ENCODE data around the gene DGCR2. TPM values are rescaled to one million over a fixed set of nuclear protein-coding genes. Genes with fewer than 3 reads are reported as not detected.

The DGCR2 gene
- total RNA-seq, 1 experiment from 2014 or later, result 72.4 TPM

DNA sequence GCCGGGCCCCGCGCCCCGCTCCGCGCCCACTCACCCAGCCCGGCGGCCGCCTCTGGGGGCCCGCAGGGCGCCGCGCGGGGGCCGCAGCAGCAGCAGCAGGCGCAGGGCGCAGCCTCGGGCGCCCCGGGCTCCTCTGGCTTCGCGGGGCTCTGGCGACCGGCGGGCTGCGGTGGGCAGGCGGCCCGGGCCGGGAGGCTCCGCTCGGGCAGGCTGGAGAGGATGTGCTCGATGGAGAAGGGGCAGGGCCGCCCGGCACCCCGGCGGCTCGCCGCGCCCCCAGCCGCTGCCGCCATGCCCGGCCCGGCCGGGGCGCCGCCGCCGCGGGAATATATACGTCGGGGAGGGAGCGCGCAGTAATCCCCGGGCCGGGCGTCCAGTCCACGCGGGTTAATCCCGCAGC is 27.8 kb upstream of the DGCR2 start, which contains the start of gene GSC2:
TSS of gene GSC2 (minus strand) at position 302 of the 400 bp plus-strand sequence. CDS start at position 293, 9 bp downstream.
- peak; percentile 86 for DNase-seq
- H3K27me3 ChIP-seq (ENCODE audit: control insufficient read depth, insufficient read depth, low read length), result peaks cover 72% of the 10 kb centered on the region
- H3K36me3 ChIP-seq (replicated peaks; ENCODE audit: control insufficient read depth, insufficient read depth, low read length), result no peaks in the 10 kb centered on the region
- peak within 1 kb of the TSS; percentile 43 for H3K4me3 ChIP-seq (ENCODE audit: insufficient read depth, low read depth, low read length)

GRCh38 chr22:19149047-19149883 is 27.1 kb upstream of the DGCR2 start:
- H3K4me3 ChIP-seq (ENCODE audit: insufficient read depth, low read depth, low read length), result peak overlapping the region; percentile 43
- H3K27me3 ChIP-seq (ENCODE audit: control insufficient read depth, insufficient read depth, low read length), result peaks cover 70% of the 10 kb centered on the region
- peak; percentile 91 for DNase-seq
- H3K36me3 ChIP-seq (replicated peaks; ENCODE audit: control insufficient read depth, insufficient read depth, low read length), result no peaks in the 10 kb centered on the region

- H3K4me3 ChIP-seq (ENCODE audit: insufficient read depth, low read depth, low read length), result peak overlapping the region; percentile 43; the same call in 1 of the 2 replicates
- no peaks in the 10 kb centered on the region for H3K36me3 ChIP-seq (replicated peaks; ENCODE audit: control insufficient read depth, insufficient read depth, low read length)
- no peak for DNase-seq
Measured at GRCh38 chr22:19148417-19149046, 26.3 kb upstream of the DGCR2 start.

GRCh38 chr22:19147195-19147780 is 25.1 kb upstream of the DGCR2 start:
- peaks cover 4% of the 10 kb centered on the region for H3K36me3 ChIP-seq (replicated peaks; ENCODE audit: control insufficient read depth, insufficient read depth, low read length)
- no peak overlapping the region for H3K4me3 ChIP-seq (ENCODE audit: insufficient read depth, low read depth, low read length)
- DNase-seq, result peak; percentile 77
- H3K27me3 ChIP-seq (ENCODE audit: control insufficient read depth, insufficient read depth, low read length), result peaks cover 59% of the 10 kb centered on the region

More at GRCh38 chr22:19148417-19149046, 26.3 kb upstream of the DGCR2 start:
- H3K27me3 ChIP-seq (ENCODE audit: control insufficient read depth, insufficient read depth, low read length), result peaks cover 68% of the 10 kb centered on the region

- H3K27me3 ChIP-seq (ENCODE audit: control insufficient read depth, insufficient read depth, low read length), result peaks cover 50% of the 10 kb centered on the region
- no peak for DNase-seq
- peaks cover 9% of the 10 kb centered on the region for H3K36me3 ChIP-seq (replicated peaks; ENCODE audit: control insufficient read depth, insufficient read depth, low read length)
- no peak overlapping the region for H3K4me3 ChIP-seq (ENCODE audit: insufficient read depth, low read depth, low read length)
Measured at GRCh38 chr22:19146215-19146968, 24.2 kb upstream of the DGCR2 start.

- Histone ChIP-seq H3K36me3 (replicated peaks; ENCODE audit: control insufficient read depth, insufficient read depth, low read length) (peaks cover 25% of the 10 kb centered on the region), H3K27me3 (ENCODE audit: control insufficient read depth, insufficient read depth, low read length) (peaks cover 28% of the 10 kb centered on the region), H3K4me3 (ENCODE audit: insufficient read depth, low read depth, low read length) (peak overlapping the region; percentile 91)
- no peak for DNase-seq
Measured at GRCh38 chr22:19143967-19144400, 21.8 kb upstream of the DGCR2 start.

DNA sequence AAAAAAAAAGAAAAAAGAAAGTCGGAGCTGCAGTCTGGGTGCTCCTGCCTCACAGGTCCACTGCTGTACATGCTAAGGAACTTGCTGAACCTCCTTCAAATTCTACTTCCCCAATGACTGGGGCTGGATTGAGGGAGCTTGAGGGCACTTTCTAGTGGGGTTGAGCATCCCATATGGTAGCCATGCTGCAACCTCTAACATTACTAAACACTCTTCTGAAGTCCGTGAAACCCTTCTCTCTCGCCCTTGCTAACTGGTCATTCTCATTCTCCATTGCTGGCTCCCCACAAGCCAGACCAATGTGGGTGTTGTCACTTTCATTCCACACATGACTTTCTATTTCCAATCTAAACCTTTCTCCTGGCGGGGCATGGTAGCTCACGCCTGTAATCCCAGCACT is 21.0 kb upstream of the DGCR2 start:
- Histone ChIP-seq H3K4me3 (ENCODE audit: insufficient read depth, low read depth, low read length) (no peak overlapping the region), H3K27me3 (ENCODE audit: control insufficient read depth, insufficient read depth, low read length) (peaks cover 20% of the 10 kb centered on the region), H3K36me3 (replicated peaks; ENCODE audit: control insufficient read depth, insufficient read depth, low read length) (peaks cover 30% of the 10 kb centered on the region)
- no peak for DNase-seq

DNA sequence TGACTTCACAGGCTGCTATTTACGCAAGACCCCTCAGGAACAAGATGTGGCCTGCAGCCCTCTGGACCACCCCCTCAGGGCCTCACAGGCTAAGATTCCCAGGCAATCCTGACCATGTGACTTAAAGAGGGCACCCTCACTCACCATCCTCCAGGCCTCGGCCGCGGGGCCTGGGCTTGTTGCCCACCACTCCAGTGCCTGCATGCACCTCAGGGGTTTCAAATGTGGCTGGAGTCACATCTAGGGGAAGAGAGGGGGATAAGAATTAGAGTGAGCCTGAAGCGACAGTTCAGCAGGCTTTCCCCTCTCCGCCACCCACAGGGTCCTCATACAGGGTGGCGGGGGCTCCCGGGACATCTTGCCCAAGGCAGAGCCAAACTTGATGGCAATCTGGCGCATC is 20.2 kb upstream of the DGCR2 start:
- Histone ChIP-seq H3K36me3 (replicated peaks; ENCODE audit: control insufficient read depth, insufficient read depth, low read length) (peaks cover 31% of the 10 kb centered on the region), H3K4me3 (ENCODE audit: insufficient read depth, low read depth, low read length) (no peak overlapping the region), H3K27me3 (ENCODE audit: control insufficient read depth, insufficient read depth, low read length) (peaks cover 12% of the 10 kb centered on the region)
- DNase-seq, result no peak

DNA sequence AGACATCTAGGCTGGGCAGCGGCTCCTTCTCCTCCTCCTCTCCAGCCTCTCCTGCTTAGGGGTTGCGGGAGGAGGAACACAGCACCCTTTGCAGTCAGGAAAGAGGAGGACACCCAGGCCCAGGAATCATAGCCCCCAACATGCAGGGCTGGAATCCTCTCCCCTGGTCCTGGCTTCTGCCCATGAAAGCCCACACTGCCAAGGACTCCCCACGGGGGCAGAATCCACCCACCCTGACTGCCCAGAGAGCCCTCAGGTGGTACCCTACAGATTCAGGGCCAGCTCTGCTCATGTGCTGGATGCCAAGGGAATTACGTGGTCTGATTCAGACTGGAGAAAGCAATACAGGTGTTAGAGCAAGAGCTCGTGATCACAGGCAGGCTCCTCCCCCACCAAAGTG is 17.8 kb upstream of the DGCR2 start:
- no peak overlapping the region for H3K4me3 ChIP-seq (ENCODE audit: insufficient read depth, low read depth, low read length)
- no peak for DNase-seq
- H3K27me3 ChIP-seq (ENCODE audit: control insufficient read depth, insufficient read depth, low read length), result no peaks in the 10 kb centered on the region
- peaks cover 36% of the 10 kb centered on the region for H3K36me3 ChIP-seq (replicated peaks; ENCODE audit: control insufficient read depth, insufficient read depth, low read length)

GRCh38 chr22:19139001-19139356 is 16.8 kb upstream of the DGCR2 start:
- no peaks in the 10 kb centered on the region for H3K27me3 ChIP-seq (ENCODE audit: control insufficient read depth, insufficient read depth, low read length)
- H3K36me3 ChIP-seq (replicated peaks; ENCODE audit: control insufficient read depth, insufficient read depth, low read length), result peaks cover 38% of the 10 kb centered on the region
- H3K4me3 ChIP-seq (ENCODE audit: insufficient read depth, low read depth, low read length), result no peak overlapping the region
- DNase-seq, result no peak

- H3K4me3 ChIP-seq (ENCODE audit: insufficient read depth, low read depth, low read length), result no peak overlapping the region
- no peak for DNase-seq
- H3K27me3 ChIP-seq (ENCODE audit: control insufficient read depth, insufficient read depth, low read length), result no peaks in the 10 kb centered on the region
- H3K36me3 ChIP-seq (replicated peaks; ENCODE audit: control insufficient read depth, insufficient read depth, low read length), result peaks cover 41% of the 10 kb centered on the region
Measured at GRCh38 chr22:19138217-19139000, 16.2 kb upstream of the DGCR2 start.

- DNase-seq, result no peak
- Histone ChIP-seq H3K4me3 (ENCODE audit: insufficient read depth, low read depth, low read length) (no peak overlapping the region), H3K36me3 (replicated peaks; ENCODE audit: control insufficient read depth, insufficient read depth, low read length) (peaks cover 41% of the 10 kb centered on the region), H3K27me3 (ENCODE audit: control insufficient read depth, insufficient read depth, low read length) (no peaks in the 10 kb centered on the region)
Measured at GRCh38 chr22:19137384-19138216, 15.4 kb upstream of the DGCR2 start.

DNA sequence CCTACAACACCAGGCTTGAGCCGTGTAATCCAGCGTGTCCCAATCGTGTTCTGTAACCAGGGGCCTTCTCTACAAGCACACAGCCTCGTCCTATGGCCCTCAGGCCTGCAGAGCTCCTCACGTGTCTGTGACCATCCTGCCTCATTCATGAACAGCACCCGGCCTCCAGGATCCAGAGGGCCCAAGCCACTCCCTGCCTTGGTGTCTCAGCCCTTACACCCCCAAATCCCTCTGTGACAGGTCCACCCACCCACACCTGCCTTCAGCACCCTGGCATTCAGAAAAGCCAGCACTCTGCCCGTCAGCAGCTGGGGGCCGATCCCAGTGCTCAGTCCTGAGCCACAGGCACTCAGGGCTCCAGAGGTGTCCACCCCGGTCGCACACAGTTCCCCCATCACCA is 14.7 kb upstream of the DGCR2 start:
- Histone ChIP-seq H3K36me3 (replicated peaks; ENCODE audit: control insufficient read depth, insufficient read depth, low read length) (peaks cover 35% of the 10 kb centered on the region), H3K27me3 (ENCODE audit: control insufficient read depth, insufficient read depth, low read length) (no peaks in the 10 kb centered on the region), H3K4me3 (ENCODE audit: insufficient read depth, low read depth, low read length) (no peak overlapping the region)
- no peak for DNase-seq
